Raji (cell line): Measurements from ENCODE around the gene DDX56.

Experiments used
- POLR2A ChIP-seq: IDR thresholded peaks from 2 replicates; pipeline ENCODE4 v1.6.1; 2011; ENCODE audit warnings: low read depth, low read length, control low read depth; ENCODE audit not compliant: insufficient read depth

The DDX56 gene

GRCh38 chr7:44606341-44607140, 32.8 kb upstream of the DDX56 start, which contains the start of gene OGDH:
Gene OGDH (plus strand): TSS chr7:44606627. CDS start chr7:44624344, 17,717 bp downstream.
- TF ChIP-seq POLR2A, result peak; percentile 89

GRCh38 chr7:44604941-44605340, 31.2 kb upstream of the DDX56 start:
- no peak for TF ChIP-seq POLR2A

GRCh38 chr7:44603193-44603592, 29.5 kb upstream of the DDX56 start:
- no peak for TF ChIP-seq POLR2A

GRCh38 chr7:44602576-44602910, 28.8 kb upstream of the DDX56 start:
- no peak for TF ChIP-seq POLR2A

DNA sequence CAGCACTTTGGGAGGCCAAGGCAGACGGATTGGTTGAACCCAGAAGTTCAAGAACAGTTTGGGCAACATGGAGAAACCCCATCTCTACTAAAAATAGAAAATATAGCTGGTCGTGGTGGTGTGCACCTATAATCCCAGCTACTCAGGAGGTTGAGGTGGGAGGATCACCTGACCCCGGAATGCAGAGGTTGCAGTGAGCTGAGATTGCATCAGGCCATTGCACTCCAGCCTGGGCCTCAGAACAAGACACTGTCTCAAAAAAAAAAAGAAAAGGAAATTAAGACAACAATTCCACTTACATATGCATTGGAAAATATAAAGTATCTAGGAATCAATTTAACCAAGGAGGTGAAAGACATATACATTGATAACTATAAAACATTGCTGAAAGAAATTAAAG, 25.5 kb upstream of the DDX56 start:
- TF ChIP-seq POLR2A, result no peak

DNA sequence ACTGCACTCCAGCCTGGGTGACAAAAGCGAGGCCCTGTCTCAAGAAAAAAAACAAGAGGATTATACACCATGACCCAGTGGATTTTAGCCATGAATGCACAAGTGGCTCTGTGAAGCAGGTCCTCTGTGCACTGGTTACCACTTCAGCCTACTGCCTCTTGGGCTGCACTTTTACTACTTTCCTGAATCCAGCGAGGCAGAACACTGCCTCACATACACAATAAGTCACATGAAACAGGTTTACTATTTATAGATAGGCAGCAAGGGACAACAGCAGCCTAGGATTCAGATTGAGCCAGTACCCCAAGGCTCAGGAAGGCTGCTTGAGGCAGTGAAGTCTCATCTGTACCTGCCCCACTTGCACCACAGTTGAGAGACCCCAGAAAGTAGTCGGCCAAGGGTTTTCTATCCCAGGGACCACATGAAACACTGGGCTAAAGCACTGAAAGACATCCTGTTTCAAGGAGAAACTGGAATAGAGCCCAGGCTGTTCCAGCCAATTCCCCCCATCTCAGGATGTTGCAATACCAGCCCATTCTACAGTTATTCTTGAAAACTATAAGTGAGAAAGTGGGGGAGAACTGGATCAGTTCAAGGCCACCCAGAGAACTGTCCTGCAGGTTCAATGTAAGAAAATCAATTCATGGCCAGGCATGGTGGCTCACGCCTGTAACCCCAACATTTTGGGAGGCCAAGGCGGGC, 22.4 kb upstream of the DDX56 start:
- TF ChIP-seq POLR2A, result no peak

DNA sequence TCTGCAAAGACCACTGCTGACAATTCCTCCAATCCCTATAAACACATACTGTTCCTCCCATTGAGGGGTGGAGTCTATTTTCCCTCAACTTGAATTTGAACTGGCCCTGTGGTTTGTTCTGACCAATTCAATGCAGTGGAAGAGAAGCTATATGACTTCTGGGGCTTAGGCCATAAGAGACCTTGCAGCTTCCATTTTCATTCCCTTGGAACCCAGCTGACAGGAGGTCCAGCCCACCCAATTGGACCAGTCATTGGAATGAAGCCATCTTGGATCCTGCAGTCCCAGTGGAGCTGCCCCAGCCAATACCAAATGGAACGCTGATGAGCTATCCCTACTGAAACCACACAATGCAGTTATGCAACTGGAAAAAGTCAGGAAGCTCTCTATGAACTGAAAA, 17.2 kb upstream of the DDX56 start:
- TF ChIP-seq POLR2A, result no peak

- TF ChIP-seq POLR2A, result no peak
Measured at GRCh38 chr7:44587843-44588711, 14.4 kb upstream of the DDX56 start.

DNA sequence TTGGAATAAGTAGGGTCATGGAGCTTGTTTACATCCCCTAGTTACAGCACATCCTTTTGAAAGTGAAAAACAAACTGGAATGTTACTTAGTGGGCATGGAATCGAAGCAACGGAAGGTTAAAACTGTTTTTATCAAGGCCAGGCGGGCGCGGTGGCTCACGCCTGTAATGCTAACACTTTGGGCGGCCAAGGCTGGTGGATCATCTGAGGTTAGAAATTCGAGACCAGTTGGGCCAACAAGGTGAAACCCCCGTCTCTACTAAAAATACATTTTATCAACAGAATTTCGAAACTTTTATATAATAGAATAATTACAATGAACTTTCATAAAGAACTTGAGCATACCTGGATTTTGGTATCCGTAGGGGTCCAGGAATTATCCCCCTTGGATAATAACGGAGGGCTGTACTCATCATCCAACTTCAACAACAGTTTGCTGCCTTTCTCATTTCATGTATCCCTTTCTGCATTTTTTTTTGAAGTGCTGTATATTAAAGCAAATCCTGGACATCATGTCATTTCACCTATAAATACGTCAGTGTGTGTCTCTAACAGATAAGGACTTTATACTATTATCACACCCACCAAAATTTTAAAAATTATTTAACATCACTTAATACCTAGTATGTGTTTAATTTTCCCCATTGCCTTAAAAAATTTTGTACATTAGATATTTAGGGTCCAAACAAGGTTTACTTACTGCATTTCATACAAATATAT, 9.6 kb upstream of the DDX56 start:
- no peak for TF ChIP-seq POLR2A

- TF ChIP-seq POLR2A, result peak; percentile 95
Measured at GRCh38 chr7:44581879-44582603, 8.3 kb upstream of the DDX56 start, which contains the start of gene TMED4. Gene TMED4 (minus strand): TSS chr7:44582231. CDS start chr7:44582206, 25 bp downstream.

- TF ChIP-seq POLR2A, result no peak
Measured at GRCh38 chr7:44580945-44581878, 7.5 kb upstream of the DDX56 start.

- no peak for TF ChIP-seq POLR2A
Measured at GRCh38 chr7:44576228-44576627, 2.5 kb upstream of the DDX56 start.

DNA sequence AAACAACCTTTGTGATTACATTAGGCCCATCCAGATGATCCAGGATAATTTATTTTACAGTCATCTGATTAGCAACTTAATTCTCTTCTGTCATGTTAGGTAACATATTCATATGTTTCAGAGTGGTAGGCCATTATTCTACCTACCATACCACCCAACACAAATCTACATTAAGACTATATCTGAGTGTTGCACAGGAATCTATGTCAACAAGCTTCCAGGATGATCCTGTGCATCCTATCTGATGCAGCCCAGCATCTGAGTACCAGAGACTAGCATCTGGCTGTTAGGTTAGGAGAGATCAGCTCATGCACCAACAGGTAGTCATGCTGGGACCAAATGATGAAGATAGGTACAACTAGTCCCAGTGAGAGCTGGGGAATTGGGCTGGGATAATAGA, 1.3 kb upstream of the DDX56 start:
- TF ChIP-seq POLR2A, result no peak
